Activated CD4-positive, alpha-beta T cell treated with anti-CD3 and anti-CD28 coated beads, Interleukin-2, amount 50 U/mL, for 1 hour (primary cell): Measurements from ENCODE around the gene UNC5A.

Experiments
- DNase-seq: peaks from one replicate; pipeline ENCODE4 v3.0.0-alpha.2; 2020

The UNC5A gene

GRCh38 chr5:176901260-176902101, 91.1 kb downstream of the UNC5A start:
- DNase-seq = no peak

GRCh38 chr5:176902102-176902814, 91.9 kb downstream of the UNC5A start:
- no peak for DNase-seq

- no peak for DNase-seq
Measured at GRCh38 chr5:176902911-176903664, 92.7 kb downstream of the UNC5A start.

GRCh38 chr5:176904276-176904675, 93.9 kb downstream of the UNC5A start:
- no peak for DNase-seq

GRCh38 chr5:176906126-176906525, 95.8 kb downstream of the UNC5A start:
- DNase-seq = no peak

GRCh38 chr5:176906796-176907195, 96.4 kb downstream of the UNC5A start:
- no peak for DNase-seq

- DNase-seq = no peak
Measured at GRCh38 chr5:176908675-176909368, 98.5 kb downstream of the UNC5A start.

- DNase-seq = no peak
Measured at GRCh38 chr5:176912115-176912514, 101.8 kb downstream of the UNC5A start.

GRCh38 chr5:176915906-176916305, 105.5 kb downstream of the UNC5A start:
- no peak for DNase-seq

GRCh38 chr5:176916337-176916736, 106.0 kb downstream of the UNC5A start:
- no peak for DNase-seq

- DNase-seq = no peak
Measured at GRCh38 chr5:176918613-176919012, 108.3 kb downstream of the UNC5A start.

- DNase-seq = no peak
Measured at GRCh38 chr5:176921714-176922113, 111.4 kb downstream of the UNC5A start.

- no peak for DNase-seq
Measured at GRCh38 chr5:176922817-176923216, 112.5 kb downstream of the UNC5A start.

GRCh38 chr5:176927562-176927961, 117.2 kb downstream of the UNC5A start:
- no peak for DNase-seq

GRCh38 chr5:176929654-176930053, 119.3 kb downstream of the UNC5A start:
- DNase-seq = no peak
